Activated CD4-positive, alpha-beta T cell treated with anti-CD3 and anti-CD28 coated beads, Interleukin-2, amount 50 U/mL, for 1 hour (primary cell): ENCODE measurements around the gene ZNF415.
"Not testable (repeated sequence)": the region's sequence is repeated elsewhere in the genome, so short reads cannot be mapped to it uniquely, and the experiment has no call there.

ENCODE experiments used
- DNase-seq: peaks from one replicate; pipeline ENCODE4 v3.0.0-alpha.2; 2020

The ZNF415 gene

DNA sequence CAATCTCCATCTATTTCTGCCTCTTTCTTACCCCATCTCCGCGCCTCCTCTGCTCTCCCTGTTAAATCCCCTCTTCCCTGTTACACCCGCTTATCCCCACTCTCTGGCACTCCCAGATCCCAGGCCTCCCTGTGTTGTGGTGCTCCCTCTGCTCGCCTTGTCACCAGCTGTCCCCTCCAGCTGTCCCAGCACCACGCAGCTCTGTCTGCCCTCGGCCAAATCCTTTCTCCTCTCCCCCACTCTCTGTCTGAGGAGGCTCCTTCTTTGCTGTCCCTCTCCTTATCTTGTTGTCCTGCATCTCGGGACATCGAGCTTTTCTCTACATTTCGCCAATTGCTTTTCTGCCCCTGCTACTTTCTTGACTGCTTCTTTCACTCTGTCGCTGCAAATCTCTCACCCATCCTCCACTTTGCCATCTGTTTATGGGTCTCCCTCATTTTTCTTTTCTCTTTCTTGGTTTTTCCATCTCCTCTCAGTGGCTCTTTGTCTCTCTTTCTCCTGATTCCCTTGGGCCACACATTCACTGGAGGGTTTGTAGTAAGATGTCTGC lies 30.4 kb downstream of the ZNF415 start:
- DNase-seq, result no peak

DNA sequence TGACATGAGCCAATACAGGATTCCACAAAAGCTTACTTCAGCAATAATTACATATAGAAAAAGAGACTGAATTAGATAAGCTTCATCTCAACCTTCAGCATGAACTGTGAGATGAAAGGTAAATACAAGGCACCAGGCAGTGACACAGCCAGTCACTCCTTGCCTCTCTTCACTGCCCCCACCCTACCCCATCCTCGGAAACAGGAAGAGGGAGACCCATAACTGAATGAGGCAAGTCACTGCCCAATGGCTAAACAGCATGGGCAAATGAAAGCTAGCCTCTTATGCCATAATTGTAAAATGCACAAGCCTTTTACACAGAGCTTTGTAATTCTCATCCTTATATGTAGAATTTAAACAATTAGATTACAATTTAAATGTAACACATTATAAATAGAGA lies 31.2 kb downstream of the ZNF415 start:
- no peak for DNase-seq

DNA sequence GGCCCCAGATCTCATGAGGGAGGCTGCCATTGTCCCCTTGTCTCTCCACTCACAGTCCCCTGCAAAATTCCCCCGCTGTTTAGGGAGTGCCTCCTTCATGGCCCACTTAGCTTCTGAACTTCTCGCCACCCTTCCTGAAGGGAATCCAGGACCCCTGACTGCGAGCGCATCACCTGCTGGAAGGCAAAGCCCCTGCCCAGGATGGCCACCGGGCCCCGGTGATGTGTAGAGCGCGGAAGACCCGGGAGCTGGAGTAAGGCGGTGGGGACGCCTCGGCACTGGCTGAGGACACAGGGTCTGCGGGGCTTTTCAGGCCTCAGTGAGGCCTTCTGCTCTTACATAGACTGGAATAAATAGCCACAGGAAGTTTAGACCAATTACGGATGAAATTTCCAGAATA lies 34.1 kb downstream of the ZNF415 start:
- not testable (repeated sequence) for DNase-seq

DNA sequence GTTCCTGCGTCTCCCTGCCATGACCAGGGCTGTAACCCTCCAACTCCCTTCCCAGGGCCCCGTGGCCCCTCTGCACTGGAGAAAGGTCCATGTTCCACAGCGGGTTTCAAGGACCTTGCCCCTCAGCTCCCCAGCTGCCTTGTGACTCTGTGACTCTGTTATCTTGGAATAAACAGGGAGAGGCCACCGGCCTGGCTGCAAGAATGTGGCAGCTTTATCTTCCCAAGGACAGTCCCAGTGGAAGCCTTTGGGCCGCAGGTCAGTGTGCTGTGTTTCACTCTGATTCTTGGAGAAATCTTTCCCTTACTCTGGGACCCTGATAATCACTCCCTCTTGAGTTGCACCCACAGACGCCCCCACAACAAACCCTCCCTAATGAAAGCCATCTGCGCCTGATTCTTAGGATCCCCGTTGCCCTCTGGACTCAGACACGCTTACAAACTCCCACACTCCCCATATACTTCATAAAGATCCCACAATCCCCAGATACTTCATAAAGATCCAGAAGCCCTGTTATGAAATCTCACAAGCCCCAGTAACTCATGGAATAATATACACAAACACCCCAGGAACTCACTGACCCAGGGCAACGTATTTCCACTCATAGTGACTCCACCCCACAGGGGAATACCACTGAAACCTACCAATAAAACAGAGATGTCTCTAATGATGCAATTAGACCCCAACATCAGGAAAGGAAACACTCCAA lies 35.6 kb downstream of the ZNF415 start:
- DNase-seq, result not testable (repeated sequence)

DNA sequence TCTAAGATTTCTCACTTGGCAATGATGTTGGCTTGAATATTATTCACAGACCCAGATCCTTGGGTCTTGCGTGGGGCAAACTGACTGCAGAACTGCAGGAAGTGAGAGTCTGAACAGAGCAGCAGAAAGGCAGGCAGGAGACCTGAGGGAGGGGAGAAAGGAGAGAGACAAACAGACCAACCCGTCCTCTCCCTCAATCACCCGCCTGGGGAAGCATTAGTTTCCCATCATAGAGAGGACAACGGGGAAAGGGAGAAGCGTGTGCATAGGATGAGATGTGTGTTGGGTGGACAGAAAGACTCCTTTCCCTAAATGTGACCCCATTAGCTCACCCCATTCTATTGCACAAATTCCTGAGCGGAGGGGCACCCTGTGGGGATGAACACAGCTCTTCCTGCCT lies 36.1 kb downstream of the ZNF415 start:
- DNase-seq, result not testable (repeated sequence)

DNA sequence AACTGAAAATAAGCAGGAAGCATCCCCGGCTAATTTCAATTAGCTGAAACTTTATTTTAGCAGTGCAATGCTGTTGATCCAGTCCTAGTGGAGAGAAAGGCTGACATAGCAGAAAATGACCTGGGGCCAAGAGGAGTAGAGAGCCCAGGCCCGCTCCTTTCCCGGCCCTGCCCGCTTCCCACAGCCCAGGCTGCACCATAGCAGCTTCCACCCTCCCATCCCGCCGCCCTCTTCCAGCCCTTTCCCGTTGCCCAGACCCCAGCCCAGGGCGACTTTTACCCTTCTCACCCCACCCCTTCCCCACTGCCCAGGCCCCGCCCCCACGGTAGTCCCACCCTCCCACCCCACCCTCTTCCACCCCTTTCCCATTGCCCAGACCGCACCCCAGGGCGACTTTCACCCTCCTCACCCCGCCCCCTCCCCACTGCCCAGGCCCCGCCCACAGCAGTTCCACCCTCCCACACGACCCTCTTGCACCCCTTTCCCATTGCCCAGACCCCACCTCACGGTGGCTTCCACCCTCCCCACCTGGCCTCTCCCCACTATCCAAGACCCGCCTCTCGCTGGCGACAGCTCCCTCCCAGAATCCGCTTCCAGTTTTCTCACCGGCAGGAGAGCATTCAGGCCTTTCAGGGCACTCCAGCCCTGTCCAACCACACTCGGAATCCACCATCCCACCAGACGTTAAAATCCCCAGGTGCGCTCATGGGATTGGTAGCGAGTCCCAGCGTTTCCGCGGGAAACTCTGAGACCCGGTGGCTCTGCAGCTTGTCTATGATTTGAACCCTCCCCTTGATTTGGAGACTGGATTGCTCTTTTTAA lies 37.7 kb downstream of the ZNF415 start:
- no peak for DNase-seq

DNA sequence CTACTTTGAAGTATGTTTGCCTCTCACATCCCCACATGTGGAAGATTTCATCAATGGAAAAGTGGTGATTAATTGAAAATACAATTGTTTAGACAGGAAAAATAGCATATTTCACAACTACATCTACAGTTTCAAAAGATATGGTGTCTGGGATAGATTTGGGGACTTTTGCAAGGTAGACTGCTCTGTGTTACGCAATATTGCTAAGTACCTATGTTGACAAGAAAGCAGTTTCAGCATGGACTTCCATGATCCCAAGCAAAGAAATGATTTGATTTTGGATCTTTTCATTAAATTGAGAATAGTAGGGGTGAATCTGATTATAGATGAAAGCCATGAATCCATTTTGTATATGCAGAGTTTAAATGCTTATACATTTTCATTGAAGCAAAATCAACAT lies 40.0 kb downstream of the ZNF415 start:
- DNase-seq, result no peak

DNA sequence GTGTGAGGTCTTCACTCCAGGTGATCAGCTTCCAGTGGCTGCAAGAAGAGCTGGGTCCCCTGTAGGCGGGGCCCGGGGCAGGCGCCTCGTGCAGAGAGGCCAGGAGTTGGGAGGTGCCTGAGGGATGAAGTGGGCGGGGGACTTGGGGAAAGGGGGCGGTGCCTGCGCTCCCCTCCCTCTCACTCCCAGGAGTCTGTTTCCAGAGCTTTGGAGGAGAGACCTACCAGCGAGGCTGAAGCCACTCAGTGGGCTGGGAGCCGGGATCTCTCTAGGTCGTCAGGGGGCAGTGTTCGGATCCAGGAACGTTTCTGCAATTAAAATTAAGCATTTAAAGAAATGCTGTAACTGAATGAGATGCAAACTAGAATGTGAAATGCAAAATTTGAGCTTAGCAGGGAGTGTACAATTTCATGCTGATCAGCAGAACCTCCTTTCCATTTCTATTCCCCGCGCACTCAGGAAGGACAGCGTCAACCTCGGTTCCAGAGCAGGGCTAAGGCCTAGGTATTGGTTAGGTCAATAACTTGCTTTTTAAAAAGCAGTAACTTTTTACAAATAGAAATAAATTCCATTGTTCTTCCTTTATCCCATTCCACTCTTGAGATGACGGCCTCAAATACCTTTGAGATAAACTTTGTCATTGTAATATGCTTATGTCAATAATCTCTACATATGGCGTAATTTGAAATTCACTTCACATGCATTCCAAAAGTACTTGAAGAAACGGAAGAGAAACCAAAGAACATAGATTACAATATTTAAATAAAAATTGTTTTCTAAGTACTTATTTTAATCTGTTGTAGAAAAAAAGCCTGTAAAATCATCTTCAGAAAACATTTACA lies 41.1 kb downstream of the ZNF415 start:
- DNase-seq, result no peak

DNA sequence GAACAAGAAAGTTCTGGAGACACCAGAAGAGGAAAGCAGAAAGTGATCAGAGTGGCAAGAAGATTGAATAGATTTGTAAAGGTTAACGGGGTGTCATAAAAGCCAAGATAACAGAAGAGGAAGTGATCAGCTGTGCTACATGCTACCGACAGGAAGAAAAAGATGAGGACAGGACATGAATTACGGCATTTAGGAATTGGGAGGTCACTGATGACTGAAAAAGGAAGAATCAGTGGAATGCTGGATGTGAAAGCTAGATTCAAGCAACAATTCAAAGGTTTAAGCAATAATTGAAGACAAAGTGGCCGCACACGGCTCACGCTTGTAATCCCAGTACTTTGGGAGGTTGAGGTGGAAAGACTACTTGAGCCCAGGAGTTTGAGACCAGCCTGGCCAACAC lies 44.6 kb downstream of the ZNF415 start:
- no peak for DNase-seq

DNA sequence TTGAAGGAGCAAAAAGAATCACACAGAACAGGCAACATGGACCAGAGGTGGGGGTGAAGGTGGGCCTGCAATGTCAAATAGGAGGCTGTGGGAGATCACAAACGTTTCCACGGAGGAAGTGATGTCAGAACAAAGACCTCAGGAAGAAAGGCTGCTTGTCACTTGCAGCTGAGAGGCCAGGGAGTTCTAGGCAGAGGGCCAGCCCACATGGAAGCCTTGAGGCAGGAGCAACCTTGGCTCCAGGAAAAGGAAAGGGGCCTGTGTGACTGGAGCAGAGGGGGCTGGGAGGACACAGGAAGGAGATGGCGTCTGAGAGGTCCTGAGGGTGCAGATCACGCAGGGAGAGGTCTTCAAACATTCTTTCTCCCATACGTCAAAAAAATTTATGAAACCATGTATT lies 45.8 kb downstream of the ZNF415 start:
- no peak for DNase-seq

DNA sequence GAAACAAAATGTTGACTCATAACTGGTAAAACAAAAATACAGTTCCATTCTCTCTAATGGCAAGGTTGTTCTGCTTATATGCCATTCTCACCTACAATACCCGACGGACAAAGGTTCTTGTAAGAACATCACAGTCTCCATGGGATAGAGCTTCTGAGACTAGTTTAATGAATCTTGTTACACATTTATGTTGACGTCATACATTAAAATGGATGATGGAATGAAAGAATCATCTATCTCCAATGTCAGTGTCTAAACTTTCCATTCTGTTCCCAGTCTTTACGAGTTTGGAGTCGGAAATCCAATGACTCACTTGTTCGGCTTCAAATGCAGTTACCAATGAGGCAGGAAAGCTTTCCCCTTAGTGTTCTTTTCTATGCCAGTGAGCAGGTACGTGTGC lies 47.2 kb downstream of the ZNF415 start:
- no peak for DNase-seq

DNA sequence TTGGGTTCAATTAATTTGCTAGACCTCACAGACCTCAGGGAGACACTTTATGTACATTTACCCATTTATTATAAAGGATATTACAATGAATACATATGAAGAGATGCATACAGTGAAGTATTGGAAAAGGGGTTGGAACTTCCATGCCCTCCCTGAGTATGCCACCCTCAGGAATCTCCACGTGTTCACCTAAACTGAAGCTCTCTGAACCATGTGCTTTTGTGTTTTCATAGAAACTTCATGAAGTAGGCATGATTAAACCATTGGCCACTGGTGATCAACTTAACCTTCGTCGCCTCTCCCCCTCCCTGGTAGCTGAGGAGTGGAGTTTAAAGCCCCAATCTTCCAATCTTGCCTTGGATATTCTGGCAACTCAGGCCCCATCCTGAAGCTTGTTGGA lies 49.8 kb downstream of the ZNF415 start:
- DNase-seq, result no peak

DNA sequence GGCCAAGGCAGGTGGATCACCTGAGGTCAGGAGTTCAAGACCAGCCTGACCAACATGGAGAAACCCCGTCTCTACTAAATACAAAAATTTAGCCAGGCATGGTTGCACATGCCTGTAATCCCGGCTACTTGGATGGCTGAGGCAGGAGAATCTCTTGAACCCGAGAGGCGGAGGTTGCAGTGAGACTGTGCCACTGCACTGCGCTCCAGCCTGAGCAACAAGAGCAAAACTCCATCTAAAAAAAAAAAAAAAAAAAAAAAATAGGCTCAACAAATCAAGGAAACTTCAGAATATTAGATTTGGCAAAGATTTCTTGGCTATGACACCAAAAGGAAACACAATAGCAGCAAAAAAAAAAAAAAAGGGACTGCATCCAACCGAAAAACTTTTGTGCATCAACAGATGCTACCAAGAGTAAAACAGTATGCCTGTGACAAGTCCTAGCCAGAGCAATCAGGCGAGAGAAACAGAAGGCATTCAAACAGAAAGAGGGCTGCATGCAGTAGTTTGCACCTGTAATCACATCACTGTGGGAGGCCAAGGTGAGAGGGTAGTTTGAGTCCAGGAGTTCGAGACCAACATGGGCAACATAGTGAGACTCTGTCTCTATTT lies 53.3 kb downstream of the ZNF415 start:
- DNase-seq, result no peak

DNA sequence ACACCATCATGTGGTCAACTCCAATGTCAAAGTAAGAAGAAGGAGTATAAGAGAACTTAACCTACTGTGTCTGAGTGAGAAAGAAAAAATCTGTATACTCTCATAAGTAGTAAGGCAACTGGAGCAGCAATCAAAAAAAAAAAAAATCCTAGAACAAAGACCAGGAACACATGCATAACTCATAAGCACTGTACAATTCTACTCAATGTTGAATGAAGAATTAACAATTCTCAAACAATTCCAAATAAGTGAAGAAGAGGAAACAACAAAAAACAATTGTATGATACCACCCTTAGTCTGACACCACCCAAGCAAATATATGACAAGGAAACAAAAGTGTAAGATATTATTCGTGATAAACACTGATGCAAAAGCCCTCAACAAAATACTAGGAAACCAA lies 54.0 kb downstream of the ZNF415 start:
- no peak for DNase-seq

DNA sequence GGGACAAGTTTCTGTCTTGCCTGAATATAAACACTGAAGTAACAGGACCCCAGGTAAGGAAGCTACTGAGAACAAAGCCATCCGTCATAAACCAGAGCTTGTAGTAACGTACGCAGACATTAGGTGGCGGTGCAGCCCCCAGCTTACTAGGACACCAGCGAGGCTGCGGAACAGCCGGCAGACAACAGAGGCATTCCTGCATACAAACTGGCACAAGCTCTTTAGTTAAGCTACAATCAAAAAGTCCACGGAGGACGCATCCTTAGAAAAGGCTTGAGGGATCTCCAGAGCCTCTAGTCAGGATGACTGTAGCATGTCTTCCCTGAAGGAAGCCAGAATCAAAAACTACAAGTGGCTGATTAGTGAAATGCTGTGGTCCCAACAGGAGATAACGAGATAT lies 55.7 kb downstream of the ZNF415 start:
- no peak for DNase-seq

DNA sequence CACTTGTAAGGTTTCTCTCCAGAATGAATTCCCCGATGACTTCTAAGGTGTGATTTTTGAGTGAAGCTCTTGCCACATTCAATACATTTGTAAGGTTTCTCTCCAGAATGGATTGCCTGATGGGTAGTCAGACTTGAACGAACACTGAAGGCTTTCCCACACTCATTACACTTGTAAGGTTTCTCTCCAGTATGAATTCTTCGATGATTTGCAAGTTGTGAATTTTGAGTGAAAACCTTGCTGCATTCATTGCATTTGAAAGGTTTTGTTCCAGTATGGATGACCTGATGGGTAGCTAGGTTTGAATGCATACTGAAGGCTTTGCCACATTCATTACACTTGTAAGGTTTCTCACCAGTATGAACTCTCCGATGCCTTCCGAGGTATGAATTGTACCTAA lies 63.9 kb downstream of the ZNF415 start:
- DNase-seq, result no peak

DNA sequence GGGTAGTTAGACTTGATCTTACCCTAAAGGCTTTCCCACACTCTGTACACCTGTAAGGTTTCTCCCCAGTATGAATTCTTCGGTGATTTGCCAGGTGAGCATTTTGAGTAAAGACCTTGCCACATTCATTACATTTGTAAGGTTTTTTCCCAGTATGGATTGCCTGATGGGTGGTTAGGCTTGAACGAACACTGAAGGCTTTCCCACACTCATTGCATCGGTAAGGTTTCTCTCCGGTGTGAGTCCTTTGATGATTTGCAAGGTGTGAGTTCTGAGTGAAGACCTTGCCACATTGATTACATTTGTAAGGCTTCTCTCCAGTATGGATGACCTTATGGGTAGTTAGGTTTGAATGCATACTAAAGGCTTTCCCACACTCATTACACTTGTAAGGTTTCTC lies 64.5 kb downstream of the ZNF415 start:
- DNase-seq, result no peak

DNA sequence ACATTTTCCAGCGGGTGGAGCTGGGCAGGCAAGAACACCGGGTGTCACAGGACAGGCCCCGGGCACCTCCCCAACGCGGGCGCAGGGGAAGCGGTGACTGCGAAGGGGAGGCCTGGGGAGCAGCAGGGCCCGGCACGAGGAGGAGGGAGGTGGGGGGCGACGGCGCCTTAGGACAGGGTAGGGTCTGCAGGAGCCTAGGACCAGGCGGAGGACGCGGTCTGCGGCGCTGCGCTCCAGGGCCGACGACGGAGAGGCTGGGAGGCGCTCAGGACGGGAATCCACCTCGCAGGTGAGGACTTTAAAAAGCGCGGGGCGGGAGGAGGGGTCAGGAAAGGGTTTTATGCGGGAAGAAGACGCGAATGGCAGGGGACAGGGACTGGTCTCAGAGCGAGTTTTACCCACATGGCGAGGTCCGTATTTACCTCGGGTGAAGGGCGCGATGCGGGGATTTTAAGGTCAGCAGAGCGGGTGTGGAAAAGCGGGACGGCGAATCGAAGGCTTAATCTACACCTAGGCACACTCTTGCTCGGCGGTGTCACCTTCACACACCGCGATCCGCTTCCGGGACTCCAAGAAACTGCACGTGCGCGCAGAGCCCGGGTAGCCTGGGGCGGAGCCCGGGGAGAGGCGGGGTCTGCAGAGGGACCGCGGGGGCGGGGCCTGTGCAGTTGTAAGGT lies 74.7 kb downstream of the ZNF415 start:
- DNase-seq, result no peak
